Erythroblast (primary cell): Measurements from ENCODE around the gene RAD18.

Experiments
- GATA1 ChIP-seq: IDR thresholded peaks from 2 replicates; pipeline ENCODE4 v1.6.1; 2011; ENCODE audit warnings: low read depth, mild to moderate bottlenecking, control low read depth, low read length, moderate library complexity
- POLR2A ChIP-seq: IDR thresholded peaks from 2 replicates; pipeline ENCODE4 v1.6.1; 2011; ENCODE audit warnings: mild to moderate bottlenecking, low read length

GRCh38 chr3:8886546-8886945 is 76.7 kb downstream of the RAD18 start:
- TF ChIP-seq POLR2A (no peak), GATA1 (no peak)
